Central memory CD8-positive, alpha-beta T cell (primary cell): ENCODE results near the gene POLK.
"Not testable (repeated sequence)": the region's sequence is repeated elsewhere in the genome, so short reads cannot be mapped to it uniquely, and the experiment has no call there.

Experiments used
- ATAC-seq: fragments of 150-1000 bp; cut with Tn5 transposase; replicated peaks from 2 replicates; pipeline ENCODE4 v1.10.0; 2022; ENCODE audit warnings: mild to moderate bottlenecking, moderate FRiP score, moderate number of reproducible peaks; ENCODE audit not compliant: poor library complexity, severe bottlenecking; ENCODE audit errors: extremely low read depth
- DNase-seq, 2 donors: peaks; one replicate each; pipeline ENCODE4 v3.0.0; 2021; ENCODE audit warnings: low spot score in 2 of 2
- H3K27ac Mint-ChIP-seq: one replicate; pipeline ENCODE4 v1.8.0; 2022; ENCODE audit warnings: low read depth, mild to moderate bottlenecking, moderate library complexity, mixed read lengths
- H3K27me3 Mint-ChIP-seq: one replicate; pipeline ENCODE4 v1.8.0; 2022; ENCODE audit warnings: mixed read lengths
- H3K36me3 Mint-ChIP-seq: one replicate; pipeline ENCODE4 v1.8.0; 2022; ENCODE audit warnings: mild to moderate bottlenecking, moderate library complexity, mixed read lengths; ENCODE audit not compliant: insufficient read depth
- H3K4me1 Mint-ChIP-seq: one replicate; pipeline ENCODE4 v1.8.0; 2022; ENCODE audit warnings: mixed read lengths
- H3K4me3 Mint-ChIP-seq: one replicate; pipeline ENCODE4 v1.8.0; 2022; ENCODE audit warnings: mild to moderate bottlenecking, moderate library complexity, mixed read lengths
- H3K9me3 Mint-ChIP-seq: one replicate; pipeline ENCODE4 v1.8.0; 2022; ENCODE audit warnings: mixed read lengths

POLK gene

GRCh38 chr5:75536147-75536546 is 24.5 kb downstream of the POLK start:
- ATAC-seq (no peak), DNase-seq (no peak)
- Mint-ChIP-seq H3K4me1 (peaks cover 20% of the 10 kb centered on the region), H3K27me3 (no peaks in the 10 kb centered on the region), H3K4me3 (no peak overlapping the region), H3K27ac (no peak overlapping the region), H3K36me3 (peaks cover 7% of the 10 kb centered on the region), H3K9me3 (peaks cover 10% of the 10 kb centered on the region)

GRCh38 chr5:75536694-75537360 is 25.1 kb downstream of the POLK start:
- DNase-seq (no peak), ATAC-seq (no peak)
- no peak overlapping the region for H3K27ac Mint-ChIP-seq
- peaks cover 10% of the 10 kb centered on the region for H3K9me3 Mint-ChIP-seq
- no peak overlapping the region for H3K4me3 Mint-ChIP-seq
- peaks cover 7% of the 10 kb centered on the region for H3K36me3 Mint-ChIP-seq
- no peaks in the 10 kb centered on the region for H3K27me3 Mint-ChIP-seq
- peaks cover 20% of the 10 kb centered on the region for H3K4me1 Mint-ChIP-seq

GRCh38 chr5:75538211-75538610 is 26.5 kb downstream of the POLK start:
- peaks cover 22% of the 10 kb centered on the region for H3K4me1 Mint-ChIP-seq
- H3K9me3 Mint-ChIP-seq: peaks cover 10% of the 10 kb centered on the region
- no peak overlapping the region for H3K4me3 Mint-ChIP-seq
- H3K27me3 Mint-ChIP-seq: no peaks in the 10 kb centered on the region
- no peak for ATAC-seq
- no peak for DNase-seq
- H3K27ac Mint-ChIP-seq: no peak overlapping the region
- peaks cover 8% of the 10 kb centered on the region for H3K36me3 Mint-ChIP-seq

- no peak for ATAC-seq
- no peaks in the 10 kb centered on the region for H3K27me3 Mint-ChIP-seq
- H3K27ac Mint-ChIP-seq: no peak overlapping the region
- H3K4me1 Mint-ChIP-seq: peaks cover 5% of the 10 kb centered on the region
- no peaks in the 10 kb centered on the region for H3K9me3 Mint-ChIP-seq
- no peak for DNase-seq
- H3K36me3 Mint-ChIP-seq: peaks cover 5% of the 10 kb centered on the region
- no peak overlapping the region for H3K4me3 Mint-ChIP-seq
Observed at GRCh38 chr5:75545131-75545530, 33.4 kb downstream of the POLK start.

GRCh38 chr5:75546830-75547229 is 35.1 kb downstream of the POLK start:
- DNase-seq (no peak), ATAC-seq (no peak)
- Mint-ChIP-seq H3K27ac (no peak overlapping the region), H3K4me3 (no peak overlapping the region), H3K9me3 (no peaks in the 10 kb centered on the region), H3K4me1 (peaks cover 5% of the 10 kb centered on the region), H3K27me3 (no peaks in the 10 kb centered on the region), H3K36me3 (peaks cover 3% of the 10 kb centered on the region)

- peaks cover 5% of the 10 kb centered on the region for H3K36me3 Mint-ChIP-seq
- DNase-seq: no peak
- no peak overlapping the region for H3K27ac Mint-ChIP-seq
- no peak overlapping the region for H3K4me3 Mint-ChIP-seq
- ATAC-seq: no peak
- H3K9me3 Mint-ChIP-seq: no peaks in the 10 kb centered on the region
- peaks cover 5% of the 10 kb centered on the region for H3K4me1 Mint-ChIP-seq
- no peaks in the 10 kb centered on the region for H3K27me3 Mint-ChIP-seq
Observed at GRCh38 chr5:75547812-75548211, 36.1 kb downstream of the POLK start.

- no peak overlapping the region for H3K27ac Mint-ChIP-seq
- H3K4me3 Mint-ChIP-seq: no peak overlapping the region
- H3K36me3 Mint-ChIP-seq: peaks cover 6% of the 10 kb centered on the region
Observed at GRCh38 chr5:75550597-75550996, 38.9 kb downstream of the POLK start.

GRCh38 chr5:75551471-75551870 is 39.8 kb downstream of the POLK start:
- H3K4me1 Mint-ChIP-seq: no peaks in the 10 kb centered on the region
- no peak for ATAC-seq
- DNase-seq: no peak
- H3K27me3 Mint-ChIP-seq: no peaks in the 10 kb centered on the region
- H3K27ac Mint-ChIP-seq: no peak overlapping the region
- peaks cover 6% of the 10 kb centered on the region for H3K36me3 Mint-ChIP-seq
- H3K9me3 Mint-ChIP-seq: no peaks in the 10 kb centered on the region
- no peak overlapping the region for H3K4me3 Mint-ChIP-seq

More at GRCh38 chr5:75550597-75550996, 38.9 kb downstream of the POLK start:
- ATAC-seq (no peak), DNase-seq (no peak)
- H3K4me1 Mint-ChIP-seq: no peaks in the 10 kb centered on the region
- H3K27me3 Mint-ChIP-seq: no peaks in the 10 kb centered on the region
- H3K9me3 Mint-ChIP-seq: no peaks in the 10 kb centered on the region

GRCh38 chr5:75552764-75553163 is 41.1 kb downstream of the POLK start:
- DNase-seq: no peak
- ATAC-seq: no peak
- Mint-ChIP-seq H3K9me3 (no peaks in the 10 kb centered on the region), H3K4me1 (no peaks in the 10 kb centered on the region), H3K27me3 (no peaks in the 10 kb centered on the region), H3K4me3 (no peak overlapping the region), H3K27ac (no peak overlapping the region), H3K36me3 (peaks cover 13% of the 10 kb centered on the region)

GRCh38 chr5:75553358-75553757 is 41.7 kb downstream of the POLK start:
- ATAC-seq (no peak), DNase-seq (no peak)
- H3K4me1 Mint-ChIP-seq: no peaks in the 10 kb centered on the region
- H3K9me3 Mint-ChIP-seq: no peaks in the 10 kb centered on the region
- H3K36me3 Mint-ChIP-seq: peaks cover 19% of the 10 kb centered on the region
- H3K4me3 Mint-ChIP-seq: no peak overlapping the region
- no peaks in the 10 kb centered on the region for H3K27me3 Mint-ChIP-seq
- H3K27ac Mint-ChIP-seq: no peak overlapping the region

- no peaks in the 10 kb centered on the region for H3K27me3 Mint-ChIP-seq
- peaks cover 10% of the 10 kb centered on the region for H3K9me3 Mint-ChIP-seq
- peak overlapping the region; percentile 19 for H3K27ac Mint-ChIP-seq
- ATAC-seq (no peak), DNase-seq (no peak)
- peaks cover 16% of the 10 kb centered on the region for H3K4me1 Mint-ChIP-seq
- peaks cover 19% of the 10 kb centered on the region for H3K36me3 Mint-ChIP-seq
- no peak overlapping the region for H3K4me3 Mint-ChIP-seq
Observed at GRCh38 chr5:75558221-75558620, 46.5 kb downstream of the POLK start.

- Mint-ChIP-seq H3K4me3 (no peak overlapping the region), H3K4me1 (peaks cover 25% of the 10 kb centered on the region), H3K27me3 (no peaks in the 10 kb centered on the region), H3K27ac (peak overlapping the region; percentile 19), H3K9me3 (peaks cover 19% of the 10 kb centered on the region), H3K36me3 (peaks cover 20% of the 10 kb centered on the region)
- no peak for DNase-seq
- ATAC-seq: no peak
Observed at GRCh38 chr5:75558981-75559632, 47.4 kb downstream of the POLK start.

GRCh38 chr5:75560655-75561054 is 49.0 kb downstream of the POLK start:
- not testable (repeated sequence) for ATAC-seq, H3K27ac Mint-ChIP-seq, H3K27me3 Mint-ChIP-seq, DNase-seq, H3K4me3 Mint-ChIP-seq
- Mint-ChIP-seq H3K36me3 (peaks cover 19% of the 10 kb centered on the region), H3K4me1 (peaks cover 39% of the 10 kb centered on the region), H3K9me3 (peaks cover 22% of the 10 kb centered on the region)
